GM12865 (cell line): ENCODE data around the gene CFAP61.

ENCODE experiments used
- DNase-seq: peaks from one replicate; pipeline ENCODE4 v3.0.0; 2010; ENCODE audit warnings: low read depth
- H3K4me3 ChIP-seq: 2 replicates; pipeline ENCODE4 v1.5.1; 2011; ENCODE audit warnings: mild to moderate bottlenecking, low read depth, low read length, control low read depth
- TF ChIP-seq, protein P1 (sequence below): IDR thresholded peaks from 2 replicates; pipeline ENCODE4 v1.5.1; 2011; ENCODE audit warnings: low read length, control low read depth, low read depth, inconsistent platforms; ENCODE audit not compliant: insufficient read depth; ENCODE audit errors: missing control alignments

CFAP61 gene

DNA sequence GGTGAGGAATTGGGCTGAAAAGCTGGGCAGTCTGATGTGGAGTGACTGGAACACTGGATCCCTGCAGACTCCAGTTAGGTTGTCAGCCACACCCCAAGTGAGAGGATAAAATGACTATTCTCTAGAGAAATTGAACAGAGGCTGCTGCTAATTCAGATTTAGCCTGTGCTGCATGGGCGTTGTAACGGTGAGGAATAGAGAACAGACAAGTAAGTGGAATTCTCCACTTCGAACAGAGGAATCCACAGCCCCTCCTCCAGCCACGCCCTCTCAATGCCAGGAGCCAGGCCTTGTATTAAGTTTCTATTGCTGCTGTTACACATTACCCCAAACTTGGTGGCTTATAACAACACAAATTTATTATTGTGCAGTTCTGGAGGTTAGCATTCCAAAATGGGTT, 109.3 kb downstream of the CFAP61 start:
- no peak for DNase-seq
- TF ChIP-seq, protein P1, sequence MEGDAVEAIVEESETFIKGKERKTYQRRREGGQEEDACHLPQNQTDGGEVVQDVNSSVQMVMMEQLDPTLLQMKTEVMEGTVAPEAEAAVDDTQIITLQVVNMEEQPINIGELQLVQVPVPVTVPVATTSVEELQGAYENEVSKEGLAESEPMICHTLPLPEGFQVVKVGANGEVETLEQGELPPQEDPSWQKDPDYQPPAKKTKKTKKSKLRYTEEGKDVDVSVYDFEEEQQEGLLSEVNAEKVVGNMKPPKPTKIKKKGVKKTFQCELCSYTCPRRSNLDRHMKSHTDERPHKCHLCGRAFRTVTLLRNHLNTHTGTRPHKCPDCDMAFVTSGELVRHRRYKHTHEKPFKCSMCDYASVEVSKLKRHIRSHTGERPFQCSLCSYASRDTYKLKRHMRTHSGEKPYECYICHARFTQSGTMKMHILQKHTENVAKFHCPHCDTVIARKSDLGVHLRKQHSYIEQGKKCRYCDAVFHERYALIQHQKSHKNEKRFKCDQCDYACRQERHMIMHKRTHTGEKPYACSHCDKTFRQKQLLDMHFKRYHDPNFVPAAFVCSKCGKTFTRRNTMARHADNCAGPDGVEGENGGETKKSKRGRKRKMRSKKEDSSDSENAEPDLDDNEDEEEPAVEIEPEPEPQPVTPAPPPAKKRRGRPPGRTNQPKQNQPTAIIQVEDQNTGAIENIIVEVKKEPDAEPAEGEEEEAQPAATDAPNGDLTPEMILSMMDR: no peak
- no peak overlapping the region for H3K4me3 ChIP-seq

DNA sequence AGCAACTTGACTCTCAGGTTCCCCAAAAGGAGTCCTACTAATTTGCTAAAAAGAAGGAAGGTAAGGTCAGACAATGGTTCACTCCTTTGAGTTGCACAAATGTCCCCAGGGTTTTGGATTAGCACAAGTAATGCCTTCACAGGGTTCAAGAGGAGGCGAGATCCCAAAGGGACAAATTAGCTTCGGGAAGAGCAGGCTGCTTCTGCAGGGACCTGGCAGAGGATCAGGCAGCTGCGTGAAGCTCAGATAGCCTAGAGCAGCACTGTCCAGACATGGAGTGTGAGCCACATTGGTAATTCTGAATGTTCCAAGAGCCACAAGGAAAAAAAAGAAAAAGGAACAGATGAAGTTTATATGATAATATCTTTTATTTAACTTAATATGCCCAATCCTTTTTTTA, 115.4 kb downstream of the CFAP61 start:
- DNase-seq: no peak
- TF ChIP-seq, protein P1: no peak
- no peak overlapping the region for H3K4me3 ChIP-seq

DNA sequence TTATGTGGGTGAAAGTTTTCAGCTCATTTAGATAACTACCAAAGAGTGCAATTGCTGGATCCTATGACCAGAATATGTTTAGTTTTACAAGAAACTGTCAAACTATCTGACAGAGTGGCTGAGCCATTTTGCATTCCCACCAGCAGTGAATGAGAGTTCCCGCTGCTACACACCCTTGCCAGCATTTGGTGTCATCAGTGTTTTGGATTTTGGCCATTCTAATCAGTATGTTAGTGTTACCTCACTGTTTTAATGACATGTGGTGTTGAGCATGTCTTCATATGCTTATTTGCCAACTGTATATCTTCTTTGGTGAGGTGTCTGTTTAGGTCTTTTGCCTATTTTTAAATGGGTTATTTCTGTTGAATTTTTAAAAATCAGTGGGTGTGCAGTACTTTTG, 120.9 kb downstream of the CFAP61 start:
- no peak overlapping the region for H3K4me3 ChIP-seq
- DNase-seq: no peak
- TF ChIP-seq, protein P1: no peak

DNA sequence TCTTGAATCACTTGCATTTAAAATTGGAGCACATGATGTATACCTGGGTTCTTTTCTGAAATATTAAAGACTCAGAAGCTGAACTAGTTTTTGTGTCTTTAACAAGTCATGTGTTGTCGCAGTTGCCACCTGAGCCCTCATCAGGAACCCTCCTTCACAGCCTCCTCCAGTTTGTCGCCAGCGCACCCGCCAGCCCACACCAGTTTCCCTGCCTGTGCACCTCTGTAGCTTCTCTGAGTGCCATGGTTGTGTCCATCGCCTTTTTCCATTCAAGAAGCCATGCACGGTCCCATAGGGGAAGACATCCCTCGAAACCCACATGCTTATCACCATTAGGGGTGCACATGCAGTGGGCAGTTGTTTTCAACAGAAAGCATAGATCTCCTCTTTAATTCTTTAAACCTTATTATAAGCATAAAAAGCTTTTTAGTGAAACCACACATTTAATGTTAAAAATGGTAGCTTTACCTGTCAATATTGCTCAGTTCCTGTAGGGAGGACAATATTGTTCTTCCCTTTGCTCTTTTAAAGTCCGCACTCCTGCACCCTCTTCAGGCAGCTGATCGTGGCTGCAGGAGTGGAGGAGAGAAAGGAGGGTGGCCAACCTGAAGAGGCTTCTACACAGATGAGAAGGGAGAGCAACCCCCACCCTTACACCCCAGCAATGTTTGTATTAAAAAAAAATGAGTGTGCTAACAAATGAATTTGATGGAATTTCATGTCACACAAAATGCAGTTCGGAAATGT, 121.9 kb downstream of the CFAP61 start:
- H3K4me3 ChIP-seq: no peak overlapping the region
- TF ChIP-seq, protein P1: no peak
- DNase-seq: no peak

DNA sequence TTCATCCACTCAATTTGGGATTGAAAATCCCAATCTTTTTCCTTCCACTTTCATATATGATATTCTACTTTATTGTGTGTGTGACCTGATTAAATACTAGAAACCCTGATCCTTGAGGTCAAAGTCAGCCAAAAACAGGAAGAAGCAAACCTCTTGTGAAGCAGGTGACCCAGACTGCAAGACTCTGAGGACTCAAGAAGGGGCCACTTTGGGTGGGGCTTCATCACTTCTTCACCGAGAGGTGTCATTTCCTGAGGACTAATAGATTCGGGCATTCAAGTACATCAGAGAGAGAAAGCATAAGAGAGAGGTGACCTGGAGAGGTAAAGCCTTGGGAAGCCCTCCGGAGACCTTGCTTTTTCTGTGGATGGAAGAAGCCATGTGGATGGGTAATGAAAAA, 129.0 kb downstream of the CFAP61 start:
- DNase-seq: peak; percentile 8
- H3K4me3 ChIP-seq: no peak overlapping the region
- TF ChIP-seq, protein P1: no peak

DNA sequence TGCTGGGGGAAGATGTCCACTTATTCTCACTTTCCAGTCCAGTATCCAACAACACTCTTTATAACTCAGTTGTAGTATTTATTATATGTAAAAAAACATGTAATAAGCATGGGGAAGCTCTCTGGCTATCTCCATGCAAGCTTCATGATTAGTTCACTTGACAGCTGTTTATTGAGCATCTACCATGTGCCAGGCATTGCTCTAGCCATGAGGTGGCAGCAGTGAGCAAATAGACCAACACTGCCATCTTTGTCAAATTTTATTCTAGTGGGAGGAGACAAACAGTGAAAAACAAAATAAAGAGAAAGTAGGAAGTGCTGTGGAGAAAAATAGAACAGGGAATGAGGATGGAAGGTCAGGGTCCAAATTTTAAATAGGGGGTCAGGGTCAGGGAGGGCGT, 131.8 kb downstream of the CFAP61 start:
- TF ChIP-seq, protein P1: peak; percentile 50
- peak; percentile 58 for DNase-seq
- H3K4me3 ChIP-seq: no peak overlapping the region

DNA sequence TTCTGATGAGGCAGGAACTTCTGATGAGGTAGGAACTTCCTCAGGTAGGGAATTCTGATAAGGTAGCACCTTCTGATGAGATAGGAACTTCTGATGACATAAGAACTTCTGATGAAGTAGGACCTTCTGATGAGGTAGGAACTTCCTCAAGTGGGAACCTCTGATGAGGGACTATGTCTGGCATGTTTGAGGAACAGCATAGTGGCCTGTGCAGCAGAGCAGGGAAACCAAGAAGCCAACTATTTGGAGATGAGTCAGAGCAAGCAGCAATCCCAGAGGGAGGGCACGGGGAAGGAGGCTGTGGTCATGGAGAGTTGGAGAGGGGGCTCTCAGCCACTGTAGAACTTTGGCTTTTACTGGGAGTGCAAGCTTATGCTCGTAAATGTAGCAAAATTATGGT, 132.4 kb downstream of the CFAP61 start:
- H3K4me3 ChIP-seq: no peak overlapping the region
- TF ChIP-seq, protein P1: no peak
- DNase-seq: no peak
